Motor neuron (in vitro differentiated cells): ENCODE measurements around the gene COLEC12. TPM values are rescaled to one million over a fixed set of nuclear protein-coding genes. Genes with fewer than 3 reads are reported as not detected.
A peak's percentile ranks its signal among the peaks of the same experiment; 100 is the strongest.

Experiments
- ATAC-seq, 8 experiments: fragments of 200-7000 bp; cut with Tn5 transposase; replicated peaks in 6 of 8; 2 replicates each; pipeline ENCODE4 v1.8.0; 2021; ENCODE audit warnings: mild to moderate bottlenecking in 8 of 8, moderate library complexity in 8 of 8
- H3K27ac ChIP-seq, 2 donors: fragments of 250-450 bp; sonication (Bioruptor Pico); 2 replicates each; pipeline ENCODE4 v1.9.0; 2021; ENCODE audit warnings: antibody characterized with exemption in 2 of 2, mild to moderate bottlenecking in 2 of 2, moderate library complexity in 1 of 2
- H3K4me1 ChIP-seq, 2 donors: fragments of 250-450 bp; sonication (Bioruptor Pico); replicated peaks in 1 of 2; 2 replicates each; pipeline ENCODE4 v1.6.1; 2021; ENCODE audit warnings: antibody characterized with exemption in 2 of 2, mild to moderate bottlenecking in 2 of 2, moderate library complexity in 1 of 2
- H3K4me3 ChIP-seq, 5 donors: fragments of 250-450 bp; sonication (Bioruptor Pico); 2 replicates each; pipeline ENCODE4 v1.9.0; 2021; ENCODE audit warnings: antibody characterized with exemption in 5 of 5, mild to moderate bottlenecking in 5 of 5, moderate library complexity in 4 of 5
- WGBS, 10 experiments: fragments of 450-650 bp; shearing (Covaris generic); methylation state at CpG; one replicate each; pipeline ENCODE4 v1.0.0; 2022; 5-methylcytosine and 5-hydroxymethylcytosine counted together
- in situ Hi-C, 9 experiments: fragments of 400-800 bp; cut with MboI; loops; one replicate each; pipeline ENCODE4 v1.15.0; 2021; ENCODE audit warnings: low sequenced_read_pairs in 9 of 9, low pct_unique_long_range_greater_than_20kb in 2 of 9; ENCODE audit not compliant: unreplicated experiment in 9 of 9
- total RNA-seq, 8 experiments: library from RNA; unstranded; fragments of 300-600 nt; gene quantifications; 2 replicates each; pipeline versions ENCODE4 v1.2.3 to v1.2.4, GENCODE V29; 2022

Gene COLEC12
- total RNA-seq, 8 experiments from 2014 or later = 0.49 to 103 (median 3.7) TPM

GRCh38 chr18:394262-394986 lies 106.1 kb downstream of the COLEC12 start:
- peak in 1 of 8 experiments; percentile 52 for ATAC-seq
- H3K27ac ChIP-seq = no peak overlapping the region
- in situ Hi-C loops = no loop called here
- no peak overlapping the region for H3K4me3 ChIP-seq
- peaks cover 13 to 26% of the 10 kb centered on the region in 2 donors for H3K4me1 ChIP-seq
- WGBS, 10 experiments = 26 to 100% (median 84%) methylated on average over 2 to 6 of the region's 6 CpGs

DNA sequence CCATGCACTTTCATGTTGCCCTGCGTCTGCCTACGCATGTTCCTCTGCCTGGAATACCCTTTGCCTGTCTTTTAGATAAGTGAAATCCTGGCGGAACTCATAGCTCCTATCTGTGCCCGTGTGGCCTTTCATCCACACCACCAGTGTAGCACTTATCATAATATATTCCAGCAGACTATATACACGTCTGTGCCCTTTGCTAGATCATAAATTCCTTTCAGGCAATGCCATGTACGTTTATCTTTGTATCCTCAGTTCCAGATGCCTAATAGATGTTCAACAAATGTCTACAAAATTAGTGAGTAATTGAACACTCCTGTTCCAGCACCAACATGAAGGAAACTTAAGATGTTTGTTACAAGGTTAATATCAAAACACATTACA lies 106.9 kb downstream of the COLEC12 start:
- no peak overlapping the region for H3K27ac ChIP-seq
- no peak for ATAC-seq
- WGBS, 10 experiments = 40 to 100% (median 92%) methylated on average over 1 to 5 of the region's 6 CpGs; no CpG with 5 or more reads in 2 of the 10 experiments
- no peak overlapping the region for H3K4me3 ChIP-seq
- in situ Hi-C loops = no loop called here
- H3K4me1 ChIP-seq = peaks cover 5 to 20% of the 10 kb centered on the region in 2 donors

DNA sequence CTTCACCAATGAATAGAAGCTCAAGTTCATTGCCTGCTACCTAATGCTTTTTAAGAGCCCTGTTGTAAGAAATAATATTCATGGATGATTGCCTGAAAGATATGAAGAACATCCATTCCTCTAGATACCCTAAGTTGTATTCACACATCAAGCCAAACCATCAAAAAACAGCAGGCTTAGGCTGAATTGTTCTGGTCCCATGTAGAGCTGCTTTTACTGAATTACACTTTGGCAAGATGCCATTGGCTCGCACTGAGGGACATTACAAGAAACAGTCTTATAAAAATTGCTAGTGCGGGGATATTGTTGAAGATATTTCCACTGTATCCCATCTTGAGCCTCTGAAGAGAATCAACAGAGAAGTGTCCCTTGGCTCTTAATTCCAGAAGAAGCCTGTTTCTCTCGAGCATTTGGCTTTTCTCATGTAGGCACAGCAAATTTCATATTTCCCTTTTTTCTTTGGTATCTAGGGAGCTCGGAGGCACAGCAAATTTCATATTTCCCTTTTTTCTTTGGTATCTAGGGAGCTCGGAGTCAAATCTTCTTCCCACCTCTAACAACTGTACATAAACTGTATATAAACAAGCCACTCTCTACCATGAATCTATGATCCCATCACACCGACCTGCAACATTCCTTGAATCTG lies 107.5 kb downstream of the COLEC12 start:
- H3K27ac ChIP-seq = no peak overlapping the region
- H3K4me1 ChIP-seq = peaks cover 10 to 16% of the 10 kb centered on the region in 2 donors
- in situ Hi-C loops = no loop called here
- WGBS, 10 experiments = 80 to 100% (median 91%) methylated on average over 1 to 6 of the region's 6 CpGs; no CpG with 5 or more reads in 1 of the 10 experiments
- no peak overlapping the region for H3K4me3 ChIP-seq
- ATAC-seq = no peak

DNA sequence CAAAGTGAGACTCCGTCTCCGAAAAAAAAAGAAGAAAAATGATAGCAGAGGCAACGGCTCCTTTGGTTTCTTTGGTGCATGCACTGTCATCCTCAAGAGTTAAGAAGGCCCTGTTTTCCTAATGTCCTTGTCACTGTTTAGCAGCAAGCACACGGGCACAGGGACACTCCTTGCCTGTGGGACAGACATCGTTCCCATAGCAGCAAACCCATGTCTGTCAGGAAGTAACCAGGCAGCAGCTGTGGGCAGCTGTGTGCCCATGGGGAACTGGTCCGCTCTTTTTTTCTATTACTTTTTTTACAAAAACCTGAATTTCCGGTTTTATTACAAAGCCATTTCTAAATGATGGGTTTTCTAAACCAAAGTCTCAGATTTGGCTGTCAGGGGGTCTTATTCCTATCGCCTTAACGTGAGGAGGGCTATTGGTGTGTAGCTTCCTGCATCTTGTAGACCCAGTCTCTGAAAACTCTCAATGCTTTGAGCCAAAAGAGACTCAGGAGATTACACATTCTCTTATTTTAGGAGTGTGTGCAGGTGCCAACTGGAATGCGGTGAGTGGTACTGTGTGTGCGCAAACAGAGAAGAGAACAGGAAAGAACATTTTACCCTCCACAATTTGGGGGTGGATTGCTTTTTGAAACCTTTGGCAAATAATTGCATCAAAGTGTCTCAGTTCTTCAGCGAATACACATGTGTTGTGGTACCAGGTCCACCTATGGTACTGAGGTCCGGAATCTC lies 109.6 kb downstream of the COLEC12 start:
- ATAC-seq = no peak
- no peak overlapping the region for H3K27ac ChIP-seq
- in situ Hi-C loops = no loop called here
- 94 to 100% (median 96%) methylated on average over 5 to 12 of the region's 13 CpGs; no CpG with 5 or more reads in 1 of the 10 experiments for WGBS, 10 experiments
- H3K4me3 ChIP-seq = no peak overlapping the region
- peaks cover 16 to 25% of the 10 kb centered on the region in 2 donors for H3K4me1 ChIP-seq

GRCh38 chr18:389658-390357 lies 110.7 kb downstream of the COLEC12 start:
- Histone ChIP-seq H3K4me3 (no peak overlapping the region), H3K27ac (no peak overlapping the region), H3K4me1 (peaks cover 8 to 22% of the 10 kb centered on the region in 2 donors)
- in situ Hi-C loops = no loop called here
- WGBS, 10 experiments = 67 to 100% (median 83%) methylated on average over 2 to 7 of the region's 7 CpGs; no CpG with 5 or more reads in 2 of the 10 experiments
- ATAC-seq = no peak

- H3K27ac ChIP-seq = no peak overlapping the region
- in situ Hi-C loops = no loop called here
- H3K4me1 ChIP-seq = peaks cover 0 to 20% of the 10 kb centered on the region in 2 donors
- ATAC-seq = peak in 2 of 8 experiments; percentile 25 to 62
- no peak overlapping the region for H3K4me3 ChIP-seq
- WGBS, 10 experiments = 77 to 98% (median 82%) methylated on average over 1 to 5 of the region's 5 CpGs; no CpG with 5 or more reads in 3 of the 10 experiments
Measured at GRCh38 chr18:388200-388599, 112.3 kb downstream of the COLEC12 start.

GRCh38 chr18:386994-387393 lies 113.5 kb downstream of the COLEC12 start:
- peak in 1 of 8 experiments; percentile 31 for ATAC-seq
- 76 to 100% (median 88%) methylated on average over 1 to 6 of the region's 6 CpGs for whole genome bisulfite sequencing, 10 experiments
- Histone ChIP-seq H3K27ac (no peak overlapping the region), H3K4me1 (peaks cover 0 to 25% of the 10 kb centered on the region in 2 donors), H3K4me3 (no peak overlapping the region)
- in situ Hi-C loops = no loop called here

DNA sequence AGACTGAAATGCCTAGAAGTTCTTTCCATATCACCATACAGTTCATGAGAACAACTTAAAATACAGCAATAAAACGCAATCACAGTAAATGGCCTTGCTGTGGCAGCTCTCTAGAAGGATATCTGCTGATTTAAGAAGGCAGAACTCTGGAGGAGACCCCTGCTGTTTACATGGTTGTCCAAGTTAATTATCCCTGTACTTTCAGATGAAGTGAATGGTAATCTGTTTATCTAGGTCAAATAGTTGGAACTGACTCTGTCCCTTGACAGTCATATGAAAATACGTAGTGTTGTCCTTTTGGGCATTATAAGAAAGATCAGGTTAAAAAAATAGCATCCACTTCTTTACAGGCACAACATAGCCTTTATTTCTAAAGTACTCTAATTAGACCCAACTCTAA lies 115.6 kb downstream of the COLEC12 start:
- 50 to 100% (median 100%) methylated on average over 1 to 2 of the region's 2 CpGs; no CpG with 5 or more reads in 1 of the 10 experiments for WGBS, 10 experiments
- Histone ChIP-seq H3K4me1 (peaks cover 16 to 44% of the 10 kb centered on the region in 2 donors), H3K27ac (no peak overlapping the region), H3K4me3 (no peak overlapping the region)
- ATAC-seq = no peak
- in situ Hi-C loops = no loop called here

DNA sequence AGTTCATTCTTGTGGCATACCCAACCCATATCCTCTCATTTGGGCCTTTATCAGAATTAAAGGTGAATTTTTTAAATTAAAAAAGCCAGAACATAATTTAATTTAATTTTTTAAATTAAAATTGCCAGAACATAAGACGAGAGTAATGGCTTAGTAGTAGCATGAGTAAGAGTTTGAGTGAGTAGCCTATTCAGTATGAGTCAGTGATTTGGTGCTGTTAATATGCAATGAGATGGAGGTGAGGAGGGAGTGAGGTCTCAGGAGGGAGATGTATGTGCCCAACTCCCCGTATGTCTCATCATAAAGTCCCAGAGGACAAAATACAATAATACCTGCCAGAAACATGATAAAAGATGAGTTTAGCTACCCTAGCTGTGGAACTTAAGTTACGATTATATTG lies 117.4 kb downstream of the COLEC12 start:
- peak in 1 of 8 experiments; percentile 56 for ATAC-seq
- no peak overlapping the region for H3K4me3 ChIP-seq
- no peak overlapping the region for H3K27ac ChIP-seq
- in situ Hi-C loops = no loop called here
- peaks cover 27 to 56% of the 10 kb centered on the region in 2 donors for H3K4me1 ChIP-seq
- WGBS, 10 experiments = 59 to 100% (median 87%) methylated on average over 1 to 3 of the region's 3 CpGs; no CpG with 5 or more reads in 1 of the 10 experiments

DNA sequence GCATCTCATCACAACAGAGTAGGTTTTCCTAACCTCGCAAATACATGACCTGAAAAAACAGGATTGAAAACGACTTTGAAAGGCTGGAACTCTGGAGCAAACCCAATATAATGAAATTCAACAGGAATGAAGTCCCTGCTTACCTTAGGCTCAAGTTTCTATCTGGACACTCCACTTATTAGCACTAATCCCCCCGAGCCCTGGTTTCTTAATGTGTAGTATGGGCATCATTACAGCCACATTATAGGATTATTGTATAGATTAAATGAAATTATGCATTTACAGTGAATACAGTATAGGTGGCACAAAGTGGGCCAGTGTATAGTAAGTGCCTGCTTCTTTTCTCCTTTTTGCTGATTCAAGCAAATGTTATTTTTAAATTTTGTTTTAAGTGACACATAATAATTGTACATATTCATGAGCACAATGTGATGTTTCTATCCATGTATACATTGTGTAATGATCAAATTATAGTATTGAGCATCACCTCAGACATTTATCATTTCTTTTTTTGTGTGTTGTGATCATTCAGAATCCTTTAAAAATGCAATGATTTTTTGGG lies 118.0 kb downstream of the COLEC12 start:
- 63 to 93% (median 76%) methylated on average over 2 to 3 of the region's 3 CpGs; no CpG with 5 or more reads in 1 of the 10 experiments for WGBS, 10 experiments
- Histone ChIP-seq H3K4me3 (no peak overlapping the region), H3K4me1 (peaks cover 27 to 52% of the 10 kb centered on the region in 2 donors), H3K27ac (no peak overlapping the region)
- in situ Hi-C loops = no loop called here
- no peak for ATAC-seq

- peak overlapping the region; percentile 24 to 62 for H3K27ac ChIP-seq
- peaks cover 27 to 45% of the 10 kb centered on the region in 2 donors for H3K4me1 ChIP-seq
- WGBS, 10 experiments = 15 to 95% (median 57%) methylated on average over 3 to 10 of the region's 10 CpGs
- no peak overlapping the region for H3K4me3 ChIP-seq
- in situ Hi-C loops = no loop called here
- ATAC-seq = peak in 5 of 8 experiments; percentile 82 to 97 (median 96)
Measured at GRCh38 chr18:379681-380330, 120.7 kb downstream of the COLEC12 start.

- 40 to 100% (median 85%) methylated on average over 1 to 7 of the region's 8 CpGs; no CpG with 5 or more reads in 2 of the 10 experiments for WGBS, 10 experiments
- Histone ChIP-seq H3K27ac (no peak overlapping the region), H3K4me3 (no peak overlapping the region), H3K4me1 (peaks cover 27 to 45% of the 10 kb centered on the region in 2 donors)
- peak in 2 of 8 experiments; percentile 29 to 66 for ATAC-seq
- in situ Hi-C loops = no loop called here
Measured at GRCh38 chr18:378079-378478, 122.4 kb downstream of the COLEC12 start.
